GM19025 (cell line): ENCODE data around the gene ZNF511.
A peak's percentile ranks its signal among the peaks of the same experiment; 100 is the strongest.

Source experiments
- ATAC-seq: cut with Tn5 transposase; IDR thresholded peaks from one replicate; pipeline ENCODE4 v1.9.1; 2021; ENCODE audit warnings: mild to moderate bottlenecking, low read depth, moderate library complexity; ENCODE audit not compliant: unreplicated experiment

The ZNF511 gene

DNA sequence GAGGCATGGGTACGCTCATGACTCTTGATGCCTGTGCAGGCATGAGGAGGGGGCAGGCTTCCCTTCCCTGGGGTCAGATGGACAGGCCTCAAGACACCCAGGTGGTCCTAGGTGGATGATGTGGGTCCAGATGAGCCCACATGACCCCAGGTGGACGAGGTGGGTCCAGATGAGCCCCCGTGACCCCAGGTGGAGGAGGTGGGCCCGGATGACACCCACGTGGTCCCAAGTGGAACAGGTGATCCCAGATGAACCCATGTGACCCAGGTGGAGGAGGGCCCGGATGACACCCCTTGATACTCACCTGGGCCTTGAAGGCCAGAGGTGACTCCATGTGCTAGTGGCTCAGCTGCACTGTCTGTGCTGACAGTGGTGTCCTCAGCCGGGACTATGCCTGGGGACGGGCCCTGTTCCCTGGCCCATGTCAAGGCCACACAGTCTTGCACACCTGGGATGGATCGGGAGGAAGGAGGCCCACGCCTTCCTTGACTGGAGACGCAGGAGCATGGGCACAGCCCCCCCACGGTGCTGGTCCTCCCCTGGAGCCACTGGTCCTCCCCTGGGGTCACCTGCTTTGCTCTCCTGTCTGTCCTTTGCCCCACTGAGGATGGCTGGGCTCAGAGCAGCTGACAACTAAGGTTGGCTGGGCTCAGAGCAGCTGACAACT is 41.7 kb downstream of the ZNF511 start:
- ATAC-seq = no peak

- no peak for ATAC-seq
Observed at GRCh38 chr10:133350950-133351329, 42.2 kb downstream of the ZNF511 start.

DNA sequence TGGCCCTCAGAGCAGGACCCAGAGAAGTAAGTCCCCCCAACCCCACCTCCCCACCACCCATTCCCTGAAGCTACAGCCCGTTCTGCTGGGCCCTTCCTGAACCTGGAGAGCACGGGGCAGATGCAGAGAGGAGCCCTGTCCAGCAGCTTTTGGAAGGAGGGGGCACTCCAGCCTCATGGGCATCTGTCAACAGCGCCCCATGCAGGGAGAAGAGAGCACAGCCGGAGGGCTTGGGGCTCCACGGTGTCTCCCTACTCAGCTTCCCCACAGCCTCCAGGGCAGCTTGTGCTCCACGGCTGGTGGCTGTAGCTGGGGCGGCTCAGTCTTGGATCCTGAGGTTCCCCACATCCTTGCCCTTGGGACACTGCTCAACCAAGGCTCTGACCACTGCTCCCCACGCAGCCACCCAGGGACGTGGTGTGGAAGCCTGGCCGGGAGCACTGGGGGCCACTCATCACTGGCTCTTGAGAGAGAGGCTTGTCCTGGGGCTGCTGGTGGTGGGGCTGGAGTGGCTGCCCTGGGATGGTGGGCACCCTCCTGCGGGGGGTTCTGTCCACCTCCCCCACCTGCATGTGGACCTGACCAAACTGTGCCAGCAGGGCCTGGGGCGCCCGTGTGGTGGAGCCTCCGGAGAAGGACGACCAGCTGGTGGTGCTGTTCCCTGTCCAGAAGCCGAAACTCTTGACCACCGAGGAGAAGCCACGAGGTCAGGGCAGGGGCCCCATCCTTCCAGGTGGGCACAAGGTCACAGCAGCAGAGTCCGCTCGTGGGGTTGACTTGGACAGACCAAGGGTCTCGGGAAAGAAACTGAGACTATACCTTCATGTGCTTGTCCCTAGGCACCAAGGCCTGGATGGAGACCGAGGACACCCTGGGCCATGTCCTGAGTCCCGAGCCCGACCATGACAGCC is 42.9 kb downstream of the ZNF511 start:
- no peak for ATAC-seq

DNA sequence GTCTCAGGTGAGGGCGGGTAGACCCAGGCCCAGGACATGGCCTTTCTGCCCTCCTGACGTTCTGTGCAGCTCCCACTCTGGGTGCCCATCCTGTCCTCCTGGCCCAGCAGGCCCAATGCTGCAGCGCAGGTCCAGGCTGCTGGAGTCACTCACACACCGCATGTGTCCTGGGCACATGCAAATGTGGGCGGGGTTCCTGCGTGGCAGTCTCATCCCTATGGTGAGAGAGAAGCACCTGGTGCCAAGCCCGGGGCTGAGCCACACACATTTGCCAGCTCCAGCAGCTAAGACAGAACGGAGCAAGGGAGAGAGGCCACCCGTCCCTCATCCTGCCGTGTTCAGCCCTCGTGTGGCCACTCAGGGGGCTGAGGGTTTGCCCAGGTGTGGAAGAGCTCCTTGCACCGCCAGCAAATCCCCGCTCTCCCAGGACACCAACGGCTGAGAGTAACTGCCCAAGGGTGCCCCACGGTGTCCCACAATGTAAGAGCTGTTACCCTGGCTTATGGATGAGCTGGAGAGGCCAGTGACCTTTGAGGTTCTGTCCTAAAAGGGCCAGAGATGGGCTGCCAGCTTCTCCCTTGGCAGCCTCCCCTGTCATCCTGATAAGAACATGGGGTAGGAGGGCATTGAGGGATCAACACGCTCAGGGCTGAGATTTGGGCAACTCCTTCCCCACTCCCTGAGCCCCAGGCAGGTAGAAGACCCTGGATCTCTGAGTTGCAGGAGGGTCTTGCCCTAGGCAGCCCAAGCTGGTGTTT is 44.7 kb downstream of the ZNF511 start:
- ATAC-seq = no peak

- no peak for ATAC-seq
Observed at GRCh38 chr10:133353988-133354605, 45.4 kb downstream of the ZNF511 start.

GRCh38 chr10:133354672-133355240 is 46.0 kb downstream of the ZNF511 start:
- no peak for ATAC-seq

GRCh38 chr10:133355266-133355665 is 46.6 kb downstream of the ZNF511 start:
- ATAC-seq = no peak

GRCh38 chr10:133355991-133356390 is 47.3 kb downstream of the ZNF511 start:
- no peak for ATAC-seq

GRCh38 chr10:133356549-133357284 is 48.0 kb downstream of the ZNF511 start:
- no peak for ATAC-seq

GRCh38 chr10:133357285-133358161 is 48.8 kb downstream of the ZNF511 start, which contains the start of gene FUOM:
Gene FUOM (minus strand): TSS chr10:133358019. CDS start chr10:133358007, 12 bp downstream.
- peak; percentile 67 for ATAC-seq

GRCh38 chr10:133358162-133358924 is 49.6 kb downstream of the ZNF511 start:
- no peak for ATAC-seq

DNA sequence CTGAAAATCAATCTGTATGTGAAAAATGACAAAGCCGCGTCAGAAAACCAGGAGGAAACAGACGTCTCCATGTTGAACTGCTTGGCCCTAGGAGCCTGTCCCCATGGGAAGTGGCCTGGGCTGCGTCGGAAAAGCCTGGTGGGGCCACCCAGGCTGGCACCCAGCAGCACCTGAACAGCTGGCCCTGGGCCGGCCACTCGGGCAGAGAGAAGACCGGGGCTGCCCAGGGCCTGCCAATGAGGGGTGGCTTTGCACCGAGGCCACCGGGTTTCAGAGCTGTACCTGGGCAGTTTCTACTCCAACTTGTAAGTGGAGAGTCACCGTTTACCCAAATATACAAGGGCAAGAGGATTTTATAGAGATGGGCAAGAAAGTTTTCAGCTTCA is 50.2 kb downstream of the ZNF511 start:
- no peak for ATAC-seq

- ATAC-seq = no peak
Observed at GRCh38 chr10:133359554-133359971, 50.8 kb downstream of the ZNF511 start.

DNA sequence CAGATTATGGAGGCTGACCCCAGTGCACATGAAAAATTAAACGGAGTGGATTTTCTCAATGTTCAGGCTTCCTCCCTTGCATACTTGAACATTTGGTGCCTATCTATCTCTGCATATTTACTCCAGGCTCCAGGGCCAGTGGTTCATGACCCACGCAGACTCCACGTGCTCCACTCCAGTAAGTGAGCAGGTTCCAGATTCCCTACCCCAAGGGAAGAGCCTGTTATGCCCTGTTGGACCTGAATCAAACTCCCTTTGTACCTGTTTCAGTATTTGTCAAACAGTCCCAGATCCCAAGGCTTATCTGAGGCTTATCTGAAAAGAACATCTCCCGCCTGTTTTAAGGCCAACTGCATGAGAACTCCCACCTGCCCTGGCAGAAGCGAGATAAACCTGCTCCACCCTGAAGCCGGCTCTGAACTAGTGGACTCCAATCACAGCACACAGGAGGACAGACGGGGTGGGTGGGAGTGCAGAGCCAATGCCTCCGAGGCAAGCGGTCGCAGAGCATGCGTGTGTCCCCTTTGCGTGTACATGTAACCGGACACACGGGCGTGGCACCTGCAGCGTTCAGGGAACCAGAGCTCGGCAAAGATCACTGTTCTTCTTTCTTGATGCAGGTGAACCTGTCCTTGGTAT is 51.4 kb downstream of the ZNF511 start:
- no peak for ATAC-seq

DNA sequence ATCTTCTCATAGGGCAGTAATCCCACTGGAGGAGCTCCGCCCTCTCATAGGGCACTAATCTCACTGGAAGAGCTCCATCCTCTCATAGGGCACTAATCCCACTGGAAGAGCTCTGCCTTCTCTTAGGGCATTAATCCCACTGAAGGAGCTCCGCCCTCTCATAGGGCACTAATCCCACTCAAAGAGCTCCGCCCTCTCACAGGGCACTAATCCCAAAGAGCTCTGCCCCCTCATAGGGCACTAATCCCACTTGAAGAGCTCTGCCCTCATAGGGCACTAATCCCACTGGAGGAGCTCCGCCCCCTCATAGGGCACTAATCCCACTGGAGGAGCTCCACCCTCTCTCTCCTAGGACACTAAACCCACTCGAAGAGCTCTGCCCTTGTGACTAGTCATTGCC is 52.5 kb downstream of the ZNF511 start:
- no peak for ATAC-seq

DNA sequence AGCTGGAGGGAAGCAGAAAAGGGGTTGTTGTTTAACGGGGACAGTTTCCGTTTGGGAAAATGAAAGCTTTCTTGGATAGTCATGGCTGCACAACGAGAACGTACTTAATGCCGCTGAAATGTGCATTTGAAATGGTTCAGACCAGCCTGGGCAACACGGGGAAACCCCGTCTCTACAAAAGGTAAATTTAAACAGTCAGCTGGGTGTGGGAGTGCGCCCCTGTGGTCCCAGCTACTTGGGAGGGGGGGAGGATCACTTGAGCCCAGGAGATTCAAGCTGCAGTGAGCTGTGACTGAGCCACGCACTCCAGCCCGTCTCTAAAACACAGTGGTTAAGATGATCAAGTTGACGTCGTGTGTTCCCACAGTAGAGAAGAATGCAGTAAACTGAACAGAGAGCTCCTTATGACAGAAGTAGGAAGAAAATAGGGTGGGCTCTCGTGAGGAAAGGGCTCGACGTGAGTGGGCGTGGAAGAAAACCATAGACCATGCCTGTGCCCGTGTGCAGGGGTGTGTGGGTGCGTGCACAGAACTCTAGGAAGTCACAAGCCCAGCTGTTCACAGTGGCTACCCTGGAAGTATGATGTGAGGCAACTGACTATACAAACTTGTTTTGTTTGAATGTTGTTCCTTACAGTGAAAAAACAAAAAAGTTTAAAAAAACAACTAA is 53.2 kb downstream of the ZNF511 start:
- no peak for ATAC-seq
